ENCODE data around the gene FAM234B.
"Not testable (repeated sequence)": the region's sequence is repeated elsewhere in the genome, so short reads cannot be mapped to it uniquely, and the experiment has no call there.

FAM234B gene

GRCh38 chr12:13024531-13024916, 19.7 kb upstream of the FAM234B start:
- no peak for DNase-seq

- DNase-seq: no peak
Measured at GRCh38 chr12:13026286-13026685, 17.9 kb upstream of the FAM234B start.

DNA sequence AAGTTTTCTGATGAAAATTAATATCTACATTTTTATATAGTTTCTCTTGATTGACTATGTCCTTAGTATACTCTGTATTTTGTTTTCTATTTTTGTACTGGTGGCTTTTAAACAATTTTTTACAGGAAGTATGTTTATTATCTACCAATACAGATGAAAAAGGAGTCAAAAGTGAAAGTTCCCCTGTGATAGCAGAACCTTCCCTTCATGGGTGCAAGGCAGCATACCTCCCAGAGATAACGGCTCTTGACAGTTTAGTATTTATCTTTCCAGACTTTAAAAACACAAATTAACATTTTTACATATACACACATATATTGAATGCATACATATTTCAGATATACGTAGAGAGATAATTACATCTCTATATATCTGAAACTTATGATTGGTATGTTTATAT, 17.1 kb upstream of the FAM234B start:
- DNase-seq: no peak

DNA sequence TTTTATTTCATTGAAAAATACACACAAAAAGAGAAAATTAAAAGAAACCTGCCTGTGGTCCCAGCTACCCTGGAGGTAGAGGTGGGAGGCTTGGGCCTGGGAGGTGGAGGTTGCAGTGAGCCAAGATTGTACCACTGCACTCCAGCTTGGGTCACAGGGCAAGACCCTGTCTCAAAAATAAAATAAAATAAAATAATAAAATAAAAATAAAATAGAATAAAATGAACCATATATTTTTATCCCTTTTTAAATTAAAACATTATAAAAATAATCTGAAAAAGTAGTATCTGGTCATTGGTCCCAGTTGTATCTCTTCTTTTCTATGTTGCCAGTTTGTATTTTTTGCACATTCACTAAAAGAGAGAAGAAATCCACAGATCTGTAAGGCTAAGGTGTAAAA, 16.7 kb upstream of the FAM234B start:
- no peak for DNase-seq

DNA sequence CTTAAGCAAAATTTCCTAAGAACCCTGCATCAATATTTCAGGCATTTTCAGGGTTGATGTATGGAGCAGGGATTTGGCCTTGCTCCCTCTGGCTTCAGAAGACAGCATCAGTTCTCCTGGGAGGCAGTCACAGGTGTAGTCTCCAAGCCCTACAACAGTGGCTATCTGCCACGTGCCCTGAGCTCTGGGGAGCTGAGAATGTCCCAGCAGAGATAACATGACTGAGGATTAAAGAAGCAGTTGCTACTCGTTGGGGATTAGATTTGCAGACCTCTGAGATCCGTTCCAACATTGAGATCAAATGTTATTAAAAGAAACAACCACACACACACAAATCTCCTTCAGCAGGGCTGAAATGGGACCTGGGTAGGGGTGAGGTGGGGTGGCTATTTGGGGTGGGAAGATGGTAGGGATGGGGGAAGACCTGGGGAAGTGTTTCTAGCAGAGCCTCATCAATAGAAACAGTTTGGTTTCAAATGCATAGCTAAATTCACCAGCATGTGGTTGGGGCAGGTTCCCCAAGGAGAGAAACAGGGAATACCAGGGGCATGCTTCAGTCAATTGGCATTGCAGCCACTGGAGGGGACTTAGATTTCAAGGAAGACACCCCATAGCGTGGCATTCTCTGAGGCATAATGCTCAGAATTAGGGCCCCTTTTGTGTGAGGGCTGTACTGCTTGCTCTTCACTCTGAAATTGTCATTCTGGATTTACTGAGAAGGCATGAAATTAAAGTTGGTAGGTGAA, 15.2 kb upstream of the FAM234B start:
- DNase-seq: no peak

GRCh38 chr12:13030541-13031291, 13.5 kb upstream of the FAM234B start:
- no peak for DNase-seq

DNA sequence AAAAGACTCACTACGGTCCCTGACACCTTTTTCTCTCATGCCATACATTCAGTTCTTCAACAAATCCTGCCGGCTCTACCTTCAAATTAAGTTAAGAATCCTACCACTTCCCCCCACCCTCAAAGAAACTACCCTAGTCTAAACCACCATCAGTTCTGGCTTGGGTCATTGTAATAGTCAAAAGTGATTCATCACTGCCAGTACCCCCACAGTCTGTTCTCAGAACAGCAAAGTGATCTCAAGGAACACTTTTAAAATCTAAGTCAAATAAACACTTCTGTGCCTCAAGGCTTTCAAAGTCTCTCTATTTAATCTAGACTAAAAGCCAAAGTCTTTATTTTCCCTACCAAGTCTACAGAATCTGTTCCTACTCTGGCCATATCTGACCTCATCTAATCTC, 12.0 kb upstream of the FAM234B start:
- no peak for DNase-seq

DNA sequence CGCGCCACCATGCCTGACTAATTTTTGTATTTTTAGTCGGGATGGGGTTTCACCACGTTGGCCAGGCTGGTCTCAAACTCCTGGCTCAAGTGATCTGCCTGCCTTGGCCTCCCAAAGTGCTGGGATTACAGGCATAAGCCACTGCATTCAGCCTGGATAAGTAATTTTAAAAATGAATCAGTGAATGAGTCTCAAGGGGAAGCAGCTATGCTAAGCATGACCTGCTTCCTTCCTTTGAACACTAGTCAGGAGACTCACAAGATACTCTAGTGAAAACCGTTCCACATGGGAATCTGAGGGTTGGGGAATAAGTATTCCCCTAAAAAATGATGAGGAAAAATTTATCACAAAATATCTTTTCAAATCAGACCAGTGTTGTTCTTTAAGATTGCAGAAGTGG, 10.7 kb upstream of the FAM234B start:
- no peak for DNase-seq

DNA sequence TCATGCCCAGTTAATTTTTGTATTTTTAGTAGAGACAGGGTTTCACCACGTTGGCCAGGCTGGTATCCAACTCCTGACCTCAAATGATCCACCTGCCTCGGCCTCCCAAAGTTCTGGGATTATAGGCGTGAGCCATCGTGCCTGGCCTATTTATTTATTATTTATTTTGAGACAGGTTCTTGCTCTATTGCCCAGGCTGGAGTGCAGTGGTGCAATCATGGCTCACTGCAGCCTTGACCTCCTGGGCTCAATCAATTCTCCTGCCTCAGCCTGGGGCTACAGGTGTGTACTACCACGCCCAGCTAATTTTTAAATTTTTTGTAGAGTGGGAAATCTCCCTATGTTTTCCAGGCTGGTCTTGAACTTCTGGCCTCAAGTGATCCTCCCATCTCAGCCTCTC, 8.8 kb upstream of the FAM234B start:
- DNase-seq: not testable (repeated sequence)

- DNase-seq: no peak
Measured at GRCh38 chr12:13036881-13037280, 7.3 kb upstream of the FAM234B start.

DNA sequence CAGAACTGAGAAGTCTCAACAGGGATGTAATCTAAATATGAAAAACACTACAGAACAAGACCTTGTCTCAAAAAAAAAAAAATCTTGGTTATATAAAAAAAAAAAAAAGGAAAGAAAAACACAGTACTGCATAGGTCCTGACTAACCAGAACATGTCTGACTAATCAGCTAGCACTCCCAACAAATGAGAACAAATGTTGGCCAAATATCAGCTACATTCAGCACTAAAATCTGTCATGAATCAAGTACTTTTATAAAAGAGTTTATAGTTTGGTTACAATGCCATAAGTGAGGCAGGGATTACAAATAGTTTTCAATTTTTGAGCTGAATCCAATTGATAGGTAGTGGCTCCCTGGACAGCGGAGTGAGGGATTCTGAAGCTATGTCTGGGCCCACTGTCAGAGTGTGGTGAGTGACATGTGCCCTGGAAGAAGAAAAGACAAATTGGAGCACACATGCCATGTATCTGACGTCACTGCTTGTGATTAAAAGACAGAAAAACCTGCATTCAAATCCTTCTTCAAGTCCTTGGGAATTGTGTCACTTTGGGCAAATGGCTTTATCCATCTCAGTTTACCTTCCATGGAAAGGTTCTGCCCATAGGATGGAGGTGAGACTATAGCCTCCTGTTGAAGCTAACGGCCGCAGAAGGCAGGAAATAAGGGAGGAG, 5.6 kb upstream of the FAM234B start:
- DNase-seq: no peak

GRCh38 chr12:13039328-13039956, 4.7 kb upstream of the FAM234B start:
- DNase-seq: no peak

DNA sequence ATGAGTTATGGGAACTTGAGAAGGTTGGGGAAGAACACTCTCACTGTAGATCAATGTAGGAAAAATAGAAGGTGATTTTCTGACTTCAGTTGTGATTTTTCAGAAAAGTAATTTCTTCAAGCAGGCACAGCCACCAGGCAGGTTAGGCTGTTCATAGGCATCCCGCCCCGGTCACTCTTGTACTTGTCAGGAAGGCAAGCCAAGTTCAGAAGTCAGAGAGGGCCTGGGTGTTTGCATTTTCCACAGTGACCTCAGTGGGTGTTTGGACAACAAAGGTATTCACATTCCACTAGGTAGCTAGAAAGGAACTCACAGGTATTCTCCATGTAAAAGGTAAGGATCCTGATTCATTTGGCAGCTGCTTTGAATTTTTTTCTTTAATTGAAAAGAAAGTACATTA, 3.0 kb upstream of the FAM234B start:
- no peak for DNase-seq

DNA sequence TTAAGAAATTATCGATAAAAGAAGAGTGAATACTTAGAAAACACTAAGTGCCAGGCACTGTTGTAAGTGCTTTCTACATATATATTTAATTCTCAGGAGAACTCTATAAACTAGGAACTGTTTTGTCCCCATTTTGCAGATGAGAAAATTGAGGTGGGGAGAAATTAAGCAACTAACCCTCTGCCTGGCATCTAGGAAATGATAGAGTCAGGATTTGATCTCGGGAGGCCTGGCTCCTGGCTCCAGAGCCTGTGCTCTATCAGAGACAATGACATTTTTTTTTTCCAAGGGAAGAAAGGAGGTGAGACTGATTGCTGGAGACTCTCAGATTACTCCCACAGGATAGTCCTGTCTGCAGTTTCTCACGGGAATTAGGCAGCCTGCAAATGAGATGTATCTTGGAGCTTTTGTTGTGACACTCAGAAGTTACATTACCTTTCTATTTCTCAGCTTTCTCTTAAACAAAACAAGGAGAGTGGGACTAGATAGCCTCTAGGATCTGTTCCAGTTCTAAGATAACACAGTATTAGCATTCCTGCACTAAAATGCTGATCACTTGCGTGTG, 1.4 kb upstream of the FAM234B start:
- DNase-seq: no peak

DNA sequence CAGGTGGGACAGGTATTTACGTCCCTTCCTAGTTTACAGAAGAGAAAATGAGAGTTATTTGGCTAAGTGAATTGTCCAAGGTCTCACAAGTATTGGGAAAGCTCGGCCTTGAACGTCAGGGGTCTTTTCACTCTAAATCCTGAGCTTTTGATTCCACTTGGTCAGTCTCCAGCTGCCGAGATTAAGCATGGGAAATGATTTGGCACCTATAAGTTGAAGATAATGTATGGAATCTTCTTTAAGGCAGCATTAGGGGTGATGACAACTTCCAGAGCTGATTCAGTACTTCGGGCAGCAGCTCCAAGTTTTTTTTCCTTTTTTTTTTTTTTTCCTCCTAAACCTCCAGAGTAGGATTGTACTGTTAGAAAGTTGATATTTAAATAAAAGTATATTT, 722 bp downstream of the FAM234B start:
- DNase-seq: no peak

GRCh38 chr12:13045816-13046215, 1.6 kb downstream of the FAM234B start:
- no peak for DNase-seq

DNA sequence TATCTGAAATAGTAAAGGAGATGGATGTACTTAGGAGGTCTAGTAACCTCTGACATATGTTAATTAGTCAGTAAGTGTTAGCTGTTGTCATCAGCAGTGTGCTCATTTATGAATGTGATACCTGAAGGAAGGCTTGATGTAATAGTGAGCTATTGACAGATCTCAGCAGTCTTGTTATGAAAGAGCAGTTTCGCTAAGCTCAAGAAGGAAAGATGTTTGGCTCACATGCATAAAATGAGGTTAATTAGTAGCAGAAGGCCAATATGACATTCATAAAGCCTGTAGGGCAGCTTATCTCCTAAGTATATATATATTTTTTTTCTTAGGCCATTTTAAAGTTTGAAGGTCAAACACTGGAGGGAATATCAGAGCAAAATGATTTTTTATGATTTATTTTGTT, 2.8 kb downstream of the FAM234B start:
- DNase-seq: no peak

- DNase-seq: no peak
Measured at GRCh38 chr12:13049816-13050215, 5.6 kb downstream of the FAM234B start.

DNA sequence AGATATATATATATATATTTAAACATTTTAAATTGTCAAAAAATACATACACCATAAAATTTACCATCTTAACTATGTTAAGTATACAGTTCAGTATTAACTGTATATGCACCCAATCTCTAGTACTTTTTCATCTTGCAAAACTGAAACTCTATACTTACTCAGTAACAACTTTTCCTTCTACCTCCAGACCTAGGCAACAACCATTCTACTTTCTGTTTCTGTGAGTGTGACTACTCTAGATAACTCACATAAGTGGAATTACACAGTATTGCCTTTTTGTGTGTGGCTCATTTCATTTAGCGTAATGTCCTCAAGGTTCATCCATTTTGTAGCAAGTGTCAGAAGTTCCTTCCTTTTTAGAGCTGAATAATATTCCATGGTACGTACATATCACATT, 8.2 kb downstream of the FAM234B start:
- DNase-seq: no peak

DNA sequence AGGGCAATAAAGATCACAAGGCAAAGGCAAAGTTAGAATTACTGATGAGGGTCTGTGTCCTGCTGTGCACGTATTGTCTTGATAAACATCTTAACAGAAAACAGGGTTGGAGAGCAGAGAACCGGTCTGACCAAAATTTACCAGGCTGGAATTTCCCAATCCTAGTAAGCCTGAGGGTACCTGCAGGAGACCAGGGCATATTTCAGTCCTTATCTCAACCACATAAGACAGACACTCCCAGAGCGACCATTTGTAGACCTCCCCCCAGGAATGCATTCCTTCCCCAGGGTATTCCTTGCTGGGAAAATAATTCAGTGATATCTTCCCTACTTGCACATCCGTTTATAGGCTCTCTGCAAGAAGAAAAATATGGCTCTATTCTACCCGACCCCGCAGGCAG, 9.4 kb downstream of the FAM234B start:
- DNase-seq: not testable (repeated sequence)

DNA sequence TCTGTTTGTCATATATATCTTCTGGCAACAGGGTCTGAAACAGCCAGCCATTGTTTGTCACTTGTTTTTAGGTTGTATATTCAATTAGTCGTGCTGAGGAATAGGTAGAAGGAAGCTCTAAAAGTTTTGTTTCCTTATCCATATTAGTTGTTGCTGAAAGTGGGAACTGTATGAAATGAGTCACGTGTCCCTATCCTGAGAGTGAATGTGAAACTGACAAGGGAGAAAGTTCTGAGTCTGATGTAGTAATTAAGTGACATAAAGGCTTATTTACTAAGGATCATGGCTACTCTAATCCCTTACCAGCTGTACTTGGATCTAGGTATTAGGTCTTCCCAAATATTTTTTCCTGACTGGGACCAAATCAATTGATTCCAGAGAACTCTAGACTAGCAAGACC, 16.4 kb downstream of the FAM234B start:
- no peak for DNase-seq

- no peak for DNase-seq
Measured at GRCh38 chr12:13061377-13061776, 17.2 kb downstream of the FAM234B start.

GRCh38 chr12:13062669-13063068, 18.5 kb downstream of the FAM234B start:
- no peak for DNase-seq
